Osteocyte (in vitro differentiated cells): Measurements from ENCODE around the gene SLC12A1. TPM values are rescaled to one million over a fixed set of nuclear protein-coding genes. Genes with fewer than 3 reads are reported as not detected.

Experiments used
- DNase-seq: peaks from one replicate; pipeline ENCODE4 v3.0.0; 2021; ENCODE audit warnings: mixed read lengths; ENCODE audit not compliant: unreplicated experiment; ENCODE audit errors: extremely low spot score
- H3K27ac Mint-ChIP-seq: one replicate; pipeline ENCODE4 v1.8.0; 2021; ENCODE audit warnings: mild to moderate bottlenecking, mixed read lengths; ENCODE audit not compliant: unreplicated experiment
- H3K27me3 Mint-ChIP-seq: one replicate; pipeline ENCODE4 v1.8.0; 2021; ENCODE audit warnings: mixed read lengths; ENCODE audit not compliant: unreplicated experiment
- H3K36me3 Mint-ChIP-seq: one replicate; pipeline ENCODE4 v1.8.0; 2021; ENCODE audit warnings: mixed read lengths; ENCODE audit not compliant: unreplicated experiment
- H3K4me1 Mint-ChIP-seq: one replicate; pipeline ENCODE4 v1.8.0; 2021; ENCODE audit warnings: mixed read lengths; ENCODE audit not compliant: unreplicated experiment
- H3K4me3 Mint-ChIP-seq: one replicate; pipeline ENCODE4 v1.8.0; 2021; ENCODE audit warnings: mild to moderate bottlenecking, moderate library complexity, mixed read lengths; ENCODE audit not compliant: unreplicated experiment
- H3K9me3 Mint-ChIP-seq: one replicate; pipeline ENCODE4 v1.8.0; 2021; ENCODE audit warnings: mixed read lengths; ENCODE audit not compliant: unreplicated experiment
- long read RNA-seq: library from polyadenylated mRNA; unstranded; transcript quantifications from one replicate; pipeline ENCODE4 v2.0.0, GENCODE V29; 2021
- total RNA-seq: library from RNA; stranded (reverse); gene quantifications from 2 replicates; pipeline ENCODE4 v1.2.1, GENCODE V29; 2021
- TF ChIP-seq, protein P1 (sequence below): fragments of 200-600 bp; sonication (generic); IDR thresholded peaks from 2 replicates; pipeline ENCODE4 v1.5.0; 2021; ENCODE audit warnings: antibody characterized with exemption, mild to moderate bottlenecking, moderate library complexity

The SLC12A1 gene
- total RNA-seq = not detected in 2 replicates
- long read RNA-seq = 0 reads

GRCh38 chr15:48205981-48206380 lies at the start of gene SLC12A1:
SLC12A1 (plus strand) TSS chr15:48206302; CDS start chr15:48207720, 1,418 bp downstream.
- Mint-ChIP-seq H3K4me1 (no peaks in the 10 kb centered on the region), H3K4me3 (no peak within 1 kb of the TSS), H3K9me3 (no peaks in the 10 kb centered on the region), H3K36me3 (no peaks in the 10 kb centered on the region), H3K27ac (no peak within 1 kb of the TSS), H3K27me3 (peaks cover 50% of the 10 kb centered on the region)
- DNase-seq = no peak
- TF ChIP-seq, protein P1, sequence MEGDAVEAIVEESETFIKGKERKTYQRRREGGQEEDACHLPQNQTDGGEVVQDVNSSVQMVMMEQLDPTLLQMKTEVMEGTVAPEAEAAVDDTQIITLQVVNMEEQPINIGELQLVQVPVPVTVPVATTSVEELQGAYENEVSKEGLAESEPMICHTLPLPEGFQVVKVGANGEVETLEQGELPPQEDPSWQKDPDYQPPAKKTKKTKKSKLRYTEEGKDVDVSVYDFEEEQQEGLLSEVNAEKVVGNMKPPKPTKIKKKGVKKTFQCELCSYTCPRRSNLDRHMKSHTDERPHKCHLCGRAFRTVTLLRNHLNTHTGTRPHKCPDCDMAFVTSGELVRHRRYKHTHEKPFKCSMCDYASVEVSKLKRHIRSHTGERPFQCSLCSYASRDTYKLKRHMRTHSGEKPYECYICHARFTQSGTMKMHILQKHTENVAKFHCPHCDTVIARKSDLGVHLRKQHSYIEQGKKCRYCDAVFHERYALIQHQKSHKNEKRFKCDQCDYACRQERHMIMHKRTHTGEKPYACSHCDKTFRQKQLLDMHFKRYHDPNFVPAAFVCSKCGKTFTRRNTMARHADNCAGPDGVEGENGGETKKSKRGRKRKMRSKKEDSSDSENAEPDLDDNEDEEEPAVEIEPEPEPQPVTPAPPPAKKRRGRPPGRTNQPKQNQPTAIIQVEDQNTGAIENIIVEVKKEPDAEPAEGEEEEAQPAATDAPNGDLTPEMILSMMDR = no peak

DNA sequence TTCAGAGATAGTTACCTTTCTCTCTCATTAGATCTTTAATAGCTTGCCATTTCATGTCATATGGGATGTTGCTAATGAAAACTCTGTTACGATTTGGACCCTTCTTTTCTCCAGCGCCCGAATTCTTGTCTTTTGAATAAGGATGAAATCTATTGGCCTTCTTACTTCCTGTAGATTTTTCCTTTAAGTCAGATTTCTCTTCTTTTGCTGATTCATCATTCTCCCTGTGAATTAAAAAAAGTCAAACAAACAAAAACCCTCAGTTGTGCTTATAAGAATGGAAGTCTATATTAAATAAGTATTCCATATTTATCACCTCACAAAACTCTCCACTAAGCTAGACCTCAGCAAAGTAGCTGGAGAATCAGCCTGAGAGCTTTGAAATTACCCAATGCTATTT lies 37.5 kb upstream of the SLC12A1 start:
- H3K27ac Mint-ChIP-seq = no peak overlapping the region
- H3K4me1 Mint-ChIP-seq = peaks cover 5% of the 10 kb centered on the region
- no peak overlapping the region for H3K4me3 Mint-ChIP-seq
- H3K27me3 Mint-ChIP-seq = no peaks in the 10 kb centered on the region
- no peak for DNase-seq
- H3K9me3 Mint-ChIP-seq = peaks cover 18% of the 10 kb centered on the region
- H3K36me3 Mint-ChIP-seq = peaks cover 16% of the 10 kb centered on the region
- TF ChIP-seq, protein P1 = no peak

- TF ChIP-seq, protein P1 = no peak
- Mint-ChIP-seq H3K27ac (no peak overlapping the region), H3K4me1 (peaks cover 5% of the 10 kb centered on the region), H3K36me3 (peaks cover 9% of the 10 kb centered on the region), H3K9me3 (peaks cover 16% of the 10 kb centered on the region), H3K4me3 (no peak overlapping the region), H3K27me3 (no peaks in the 10 kb centered on the region)
- DNase-seq = no peak
These were observed 35.1 kb upstream of the SLC12A1 start for GRCh38 chr15:48170981-48171380.

DNA sequence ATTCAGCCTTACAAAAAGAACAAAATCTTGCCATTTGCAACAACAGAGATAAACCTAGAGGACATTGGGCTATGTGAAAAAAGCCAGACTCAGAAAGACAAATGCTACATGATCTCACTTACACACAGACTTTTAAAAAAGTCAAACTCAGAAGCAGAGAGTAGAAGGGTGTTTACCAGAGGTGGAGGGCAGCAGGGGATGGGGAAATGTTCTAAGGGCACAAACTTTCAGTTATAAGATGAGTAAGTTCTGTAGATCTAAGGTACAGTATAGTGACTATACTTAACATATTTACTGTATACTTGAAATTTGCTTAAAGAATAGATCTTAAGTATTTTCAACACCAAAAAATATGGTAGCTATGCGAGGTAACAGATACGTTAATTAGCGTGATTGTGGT lies 31.0 kb upstream of the SLC12A1 start:
- DNase-seq = no peak
- no peaks in the 10 kb centered on the region for H3K27me3 Mint-ChIP-seq
- H3K36me3 Mint-ChIP-seq = peaks cover 9% of the 10 kb centered on the region
- H3K4me3 Mint-ChIP-seq = no peak overlapping the region
- no peak overlapping the region for H3K27ac Mint-ChIP-seq
- peaks cover 16% of the 10 kb centered on the region for H3K9me3 Mint-ChIP-seq
- TF ChIP-seq, protein P1 = no peak
- H3K4me1 Mint-ChIP-seq = peaks cover 14% of the 10 kb centered on the region

DNA sequence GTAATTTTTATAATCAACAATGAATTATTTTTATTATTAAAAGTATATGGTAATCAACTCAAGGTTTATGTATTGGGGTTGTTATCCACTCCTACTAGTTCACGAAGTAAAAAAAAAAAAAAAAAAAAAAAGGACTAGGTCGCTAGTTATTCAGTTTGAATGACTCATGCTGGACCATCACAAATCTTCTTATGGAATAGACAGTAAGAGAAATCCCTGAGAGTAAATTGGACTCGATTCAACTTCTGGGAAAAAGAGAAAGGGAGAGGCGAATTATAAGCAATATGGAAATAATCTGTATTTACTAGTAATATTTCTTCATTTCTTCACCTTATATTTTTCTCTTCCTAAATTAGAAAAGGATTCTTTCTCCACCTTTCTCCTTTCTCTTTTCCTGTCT lies 30.0 kb upstream of the SLC12A1 start:
- TF ChIP-seq, protein P1 = no peak
- H3K27me3 Mint-ChIP-seq = no peaks in the 10 kb centered on the region
- no peak for DNase-seq
- H3K4me3 Mint-ChIP-seq = no peak overlapping the region
- H3K4me1 Mint-ChIP-seq = peaks cover 14% of the 10 kb centered on the region
- no peak overlapping the region for H3K27ac Mint-ChIP-seq
- peaks cover 9% of the 10 kb centered on the region for H3K36me3 Mint-ChIP-seq
- peaks cover 16% of the 10 kb centered on the region for H3K9me3 Mint-ChIP-seq
